Natural killer cell (primary cell): Measurements from ENCODE around the gene PSMD12. TPM values are rescaled to one million over a fixed set of nuclear protein-coding genes. Genes with fewer than 3 reads are reported as not detected.
A peak's percentile ranks its signal among the peaks of the same experiment; 100 is the strongest.

Experiments used
- ATAC-seq, 3 donors: fragments of 150-1000 bp in 2 of 3; fragments of 200-7000 bp in 1 of 3; cut with Tn5 transposase; 1 replicate in 1 of 3; 2 replicates in 2 of 3; pipeline ENCODE4 v1.10.0; 2021; ENCODE audit warnings: mild to moderate bottlenecking in 2 of 3, moderate library complexity in 2 of 3
- DNase-seq, 2 donors: peaks; one replicate each; pipeline versions ENCODE4 v3.0.0 to v3.0.0-alpha.2; 2013 to 2021; ENCODE audit warnings: mixed read lengths in 1 of 2
- H3K27ac ChIP-seq: one replicate; pipeline ENCODE4 v1.5.1; 2013; ENCODE audit warnings: mild to moderate bottlenecking, low read length
- H3K27me3 ChIP-seq: one replicate; pipeline ENCODE4 v1.6.1; 2013; ENCODE audit warnings: low read length; ENCODE audit not compliant: control insufficient read depth, insufficient read depth
- H3K36me3 ChIP-seq: one replicate; pipeline ENCODE4 v1.6.1; 2013; ENCODE audit warnings: low read length; ENCODE audit not compliant: control insufficient read depth, insufficient read depth
- H3K4me1 ChIP-seq: one replicate; pipeline ENCODE4 v1.6.1; 2013; ENCODE audit warnings: low read length; ENCODE audit not compliant: control insufficient read depth, insufficient read depth
- H3K4me3 ChIP-seq: one replicate; pipeline ENCODE4 v1.5.1; 2013; ENCODE audit warnings: low read length
- H3K9me3 ChIP-seq: one replicate; pipeline ENCODE4 v1.6.1; 2013; ENCODE audit warnings: low read length; ENCODE audit not compliant: control insufficient read depth, insufficient read depth
- H3K27ac Mint-ChIP-seq, 2 donors: one replicate each; pipeline ENCODE4 v1.8.0; 2022; ENCODE audit warnings: mild to moderate bottlenecking in 2 of 2, mixed read lengths in 2 of 2, moderate library complexity in 1 of 2
- H3K27me3 Mint-ChIP-seq, 2 donors: one replicate each; pipeline ENCODE4 v1.8.0; 2022; ENCODE audit warnings: low read depth in 2 of 2, mixed read lengths in 2 of 2
- H3K36me3 Mint-ChIP-seq: one replicate; pipeline ENCODE4 v1.8.0; 2022; ENCODE audit warnings: mixed read lengths
- H3K4me1 Mint-ChIP-seq, 2 donors: one replicate each; pipeline ENCODE4 v1.8.0; 2022; ENCODE audit warnings: mixed read lengths in 2 of 2
- H3K4me3 Mint-ChIP-seq: one replicate; pipeline ENCODE4 v1.8.0; 2022; ENCODE audit warnings: mild to moderate bottlenecking, moderate library complexity, mixed read lengths
- H3K9me3 Mint-ChIP-seq, 2 donors: one replicate each; pipeline ENCODE4 v1.8.0; 2022; ENCODE audit warnings: mixed read lengths in 2 of 2
- whole genome bisulfite sequencing: methylation state at CpG from one replicate; pipeline ENCODE4 v1.1.7; 2013; ENCODE audit warnings: missing lambda C conversion rate; ENCODE audit not compliant: insufficient coverage; 5-methylcytosine and 5-hydroxymethylcytosine counted together
- intact Hi-C: fragments of 100-400 bp; cut with micrococcal nuclease; formaldehyde crosslinking; loops from one replicate; pipeline ENCODE4 v1.14.2; 2022
- total RNA-seq, 4 donors: library from RNA; stranded (reverse); fragments of 120-200 nt in 1 of 4; gene quantifications; one replicate each; pipeline versions ENCODE4 v1.2.3 to v1.2.4, GENCODE V29; 2013 to 2022
- TF ChIP-seq, protein P1 (sequence below): fragments of 200-600 bp; IDR thresholded peaks from one replicate; pipeline ENCODE4 v1.8.0; 2022; ENCODE audit warnings: antibody characterized with exemption

The PSMD12 gene
- total RNA-seq, 3 donors from 2014 or later (not counting 1 experiment from before 2014, with no cell fraction given) = 57.4 to 58.2 (median 58.0) TPM

DNA sequence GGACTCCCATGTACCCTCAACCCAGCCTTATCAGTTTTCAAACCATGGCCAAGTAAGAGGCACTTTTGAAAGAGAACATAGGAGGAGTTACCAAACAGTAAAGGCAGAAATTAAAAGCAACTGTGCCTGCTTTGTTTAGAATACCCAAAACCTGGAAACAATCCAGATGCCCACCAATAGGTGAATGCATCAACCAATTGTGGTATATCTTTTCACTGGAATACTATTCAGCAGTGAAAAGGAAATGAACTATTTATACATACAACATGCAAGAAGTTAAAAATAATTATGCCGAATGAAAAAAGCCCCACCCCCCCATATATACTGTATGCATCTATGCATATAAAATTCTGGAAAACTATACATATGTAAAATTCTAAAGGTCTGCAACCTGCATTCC, 47.8 kb upstream of the PSMD12 start:
- TF ChIP-seq, protein P1, sequence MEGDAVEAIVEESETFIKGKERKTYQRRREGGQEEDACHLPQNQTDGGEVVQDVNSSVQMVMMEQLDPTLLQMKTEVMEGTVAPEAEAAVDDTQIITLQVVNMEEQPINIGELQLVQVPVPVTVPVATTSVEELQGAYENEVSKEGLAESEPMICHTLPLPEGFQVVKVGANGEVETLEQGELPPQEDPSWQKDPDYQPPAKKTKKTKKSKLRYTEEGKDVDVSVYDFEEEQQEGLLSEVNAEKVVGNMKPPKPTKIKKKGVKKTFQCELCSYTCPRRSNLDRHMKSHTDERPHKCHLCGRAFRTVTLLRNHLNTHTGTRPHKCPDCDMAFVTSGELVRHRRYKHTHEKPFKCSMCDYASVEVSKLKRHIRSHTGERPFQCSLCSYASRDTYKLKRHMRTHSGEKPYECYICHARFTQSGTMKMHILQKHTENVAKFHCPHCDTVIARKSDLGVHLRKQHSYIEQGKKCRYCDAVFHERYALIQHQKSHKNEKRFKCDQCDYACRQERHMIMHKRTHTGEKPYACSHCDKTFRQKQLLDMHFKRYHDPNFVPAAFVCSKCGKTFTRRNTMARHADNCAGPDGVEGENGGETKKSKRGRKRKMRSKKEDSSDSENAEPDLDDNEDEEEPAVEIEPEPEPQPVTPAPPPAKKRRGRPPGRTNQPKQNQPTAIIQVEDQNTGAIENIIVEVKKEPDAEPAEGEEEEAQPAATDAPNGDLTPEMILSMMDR = no peak
- no CpG with 5 or more reads among the region's 1 CpG for WGBS
- intact Hi-C loops = no loop called here
- no peaks in the 10 kb centered on the region for H3K36me3 Mint-ChIP-seq
- H3K36me3 ChIP-seq = no peaks in the 10 kb centered on the region
- ATAC-seq (no peak), DNase-seq (no peak)
- H3K27me3 Mint-ChIP-seq = no peaks in the 10 kb centered on the region
- H3K27ac Mint-ChIP-seq = peak overlapping the region in 1 of 2 donors; percentile 86
- no peak overlapping the region for H3K27ac ChIP-seq
- H3K9me3 ChIP-seq = no peaks in the 10 kb centered on the region
- H3K4me3 Mint-ChIP-seq = no peak overlapping the region
- no peaks in the 10 kb centered on the region for H3K9me3 Mint-ChIP-seq
- H3K4me1 ChIP-seq = peaks cover 15% of the 10 kb centered on the region
- H3K27me3 ChIP-seq = no peaks in the 10 kb centered on the region
- peaks cover 54 to 66% of the 10 kb centered on the region in 2 donors for H3K4me1 Mint-ChIP-seq
- no peak overlapping the region for H3K4me3 ChIP-seq

DNA sequence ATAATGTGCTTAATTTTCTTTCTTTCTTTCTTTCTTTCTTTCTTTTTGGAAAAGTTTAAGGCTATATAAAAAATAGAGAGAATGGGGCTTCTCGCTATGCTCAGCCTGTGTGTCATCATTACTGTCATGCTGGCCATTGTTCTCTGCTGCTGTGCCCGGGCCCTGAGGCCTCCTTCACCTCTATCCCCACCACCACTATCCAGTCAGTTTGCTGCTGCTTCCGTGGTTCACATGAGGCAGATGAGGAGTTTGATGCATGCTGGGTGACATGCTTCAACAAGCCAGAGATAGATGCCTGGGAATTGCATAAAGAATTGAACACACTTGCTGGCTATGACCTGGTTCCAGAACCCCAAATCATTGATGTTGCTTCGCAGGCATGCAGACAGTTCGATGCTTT, 47.0 kb upstream of the PSMD12 start:
- intact Hi-C loops = no loop called here
- no peaks in the 10 kb centered on the region for H3K27me3 ChIP-seq
- H3K4me1 ChIP-seq = peaks cover 11% of the 10 kb centered on the region
- Mint-ChIP-seq H3K27ac (peak overlapping the region; percentile 82 to 86), H3K4me1 (peaks cover 54 to 67% of the 10 kb centered on the region in 2 donors), H3K9me3 (no peaks in the 10 kb centered on the region), H3K27me3 (no peaks in the 10 kb centered on the region), H3K36me3 (no peaks in the 10 kb centered on the region), H3K4me3 (no peak overlapping the region)
- TF ChIP-seq, protein P1 = no peak
- WGBS = 90% methylated on average over 3 of the region's 5 CpGs
- ATAC-seq (no peak), DNase-seq (no peak)
- H3K9me3 ChIP-seq = no peaks in the 10 kb centered on the region
- H3K36me3 ChIP-seq = no peaks in the 10 kb centered on the region
- H3K4me3 ChIP-seq = no peak overlapping the region
- no peak overlapping the region for H3K27ac ChIP-seq

DNA sequence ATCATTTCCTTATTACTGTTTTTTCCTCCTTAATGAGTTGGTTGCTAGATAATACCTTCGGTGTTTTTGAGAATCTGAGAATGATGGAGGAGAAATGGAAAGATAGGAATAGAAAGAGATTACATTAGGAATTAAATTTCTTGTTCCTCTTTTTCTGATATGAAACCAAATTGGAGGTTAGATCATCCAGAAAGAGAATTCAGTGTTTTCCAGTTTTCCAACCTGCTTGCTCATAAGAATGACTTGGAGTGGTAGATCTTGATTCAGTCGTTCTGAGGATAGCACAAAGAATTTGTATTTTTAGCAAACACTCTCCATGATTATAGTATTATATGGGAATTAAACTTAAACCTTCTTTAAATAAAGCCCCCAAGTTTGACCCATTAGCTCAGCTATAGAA, 46.6 kb upstream of the PSMD12 start:
- no peaks in the 10 kb centered on the region for H3K9me3 Mint-ChIP-seq

DNA sequence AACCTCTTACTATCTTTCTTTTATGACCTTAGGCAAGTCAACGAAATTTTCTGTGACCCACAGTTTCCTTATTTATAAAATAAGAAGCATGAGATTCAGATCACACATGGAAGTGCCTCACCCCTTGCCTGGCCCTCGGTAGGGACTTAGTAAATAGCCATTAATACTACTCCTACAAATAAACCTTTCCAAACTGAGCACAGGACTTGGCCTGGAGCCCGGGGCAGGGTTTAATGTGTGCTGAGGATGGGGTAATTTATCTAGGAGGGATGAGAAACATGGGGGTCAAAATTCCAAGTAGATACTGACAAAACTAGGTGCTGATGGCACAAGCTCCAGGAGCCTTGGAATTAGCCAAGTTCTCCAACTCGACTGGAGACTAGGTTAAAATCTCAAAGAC, 45.7 kb upstream of the PSMD12 start:
- WGBS = 91% methylated on average over 2 of the region's 4 CpGs
- H3K27me3 Mint-ChIP-seq = no peaks in the 10 kb centered on the region
- H3K27ac Mint-ChIP-seq = peak overlapping the region; percentile 82 to 86
- peak overlapping the region; percentile 9 for H3K4me3 Mint-ChIP-seq
- no peak for ATAC-seq
- no peak overlapping the region for H3K4me3 ChIP-seq
- DNase-seq = no peak
- intact Hi-C loops = no loop called here
- TF ChIP-seq, protein P1 = no peak
- peaks cover 57 to 60% of the 10 kb centered on the region in 2 donors for H3K4me1 Mint-ChIP-seq
- H3K27ac ChIP-seq = peak overlapping the region; percentile 11
- H3K27me3 ChIP-seq = no peaks in the 10 kb centered on the region
- H3K36me3 Mint-ChIP-seq = no peaks in the 10 kb centered on the region
- H3K4me1 ChIP-seq = peaks cover 24% of the 10 kb centered on the region
- no peaks in the 10 kb centered on the region for H3K36me3 ChIP-seq
- H3K9me3 ChIP-seq = no peaks in the 10 kb centered on the region
- no peaks in the 10 kb centered on the region for H3K9me3 Mint-ChIP-seq

More for the DNA sequence above, 46.6 kb upstream of the PSMD12 start:
- Mint-ChIP-seq H3K27me3 (no peaks in the 10 kb centered on the region), H3K36me3 (no peaks in the 10 kb centered on the region), H3K4me3 (no peak overlapping the region), H3K4me1 (peaks cover 54 to 64% of the 10 kb centered on the region in 2 donors), H3K27ac (peak overlapping the region; percentile 82 to 86)
- ATAC-seq (no peak), DNase-seq (no peak)
- H3K27me3 ChIP-seq = no peaks in the 10 kb centered on the region
- intact Hi-C loops = no loop called here
- TF ChIP-seq, protein P1 = no peak
- no peaks in the 10 kb centered on the region for H3K36me3 ChIP-seq
- no peak overlapping the region for H3K27ac ChIP-seq
- no peak overlapping the region for H3K4me3 ChIP-seq
- H3K4me1 ChIP-seq = peaks cover 15% of the 10 kb centered on the region
- WGBS = no CpG with 5 or more reads among the region's 2 CpGs
- no peaks in the 10 kb centered on the region for H3K9me3 ChIP-seq
